Measurements from ENCODE around the gene MYDGF. TPM values are rescaled to one million over a fixed set of nuclear protein-coding genes. Genes with fewer than 3 reads are reported as not detected.

The MYDGF gene
- total and polyA plus RNA-seq, 9 of the 15 experiments (the other 6 are each of a cell fraction or from before 2014, with no cell fraction given) = 4.2 to 141 (median 82.1) TPM

DNA sequence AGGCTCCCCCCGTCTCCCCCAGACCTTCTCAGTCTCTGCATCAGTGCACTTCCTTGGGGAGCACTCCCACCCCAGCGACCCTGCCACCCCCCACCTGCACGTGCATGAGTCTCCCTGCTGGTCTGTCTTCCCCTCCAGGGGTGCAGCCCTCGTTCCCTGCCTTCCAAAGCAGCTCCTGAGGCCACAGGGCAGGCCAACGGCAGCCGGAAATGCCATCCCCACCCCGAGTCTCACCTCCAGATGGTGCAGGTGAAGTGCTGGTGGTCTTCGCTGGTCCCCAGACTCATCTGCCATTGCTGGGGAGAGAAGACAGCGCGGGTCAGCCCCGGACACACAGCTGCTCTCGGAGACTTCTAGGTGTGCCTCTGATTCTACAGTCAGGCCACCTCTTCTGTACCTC, 5.5 kb downstream of the MYDGF start (continued):
- TF ChIP-seq, protein P1, sequence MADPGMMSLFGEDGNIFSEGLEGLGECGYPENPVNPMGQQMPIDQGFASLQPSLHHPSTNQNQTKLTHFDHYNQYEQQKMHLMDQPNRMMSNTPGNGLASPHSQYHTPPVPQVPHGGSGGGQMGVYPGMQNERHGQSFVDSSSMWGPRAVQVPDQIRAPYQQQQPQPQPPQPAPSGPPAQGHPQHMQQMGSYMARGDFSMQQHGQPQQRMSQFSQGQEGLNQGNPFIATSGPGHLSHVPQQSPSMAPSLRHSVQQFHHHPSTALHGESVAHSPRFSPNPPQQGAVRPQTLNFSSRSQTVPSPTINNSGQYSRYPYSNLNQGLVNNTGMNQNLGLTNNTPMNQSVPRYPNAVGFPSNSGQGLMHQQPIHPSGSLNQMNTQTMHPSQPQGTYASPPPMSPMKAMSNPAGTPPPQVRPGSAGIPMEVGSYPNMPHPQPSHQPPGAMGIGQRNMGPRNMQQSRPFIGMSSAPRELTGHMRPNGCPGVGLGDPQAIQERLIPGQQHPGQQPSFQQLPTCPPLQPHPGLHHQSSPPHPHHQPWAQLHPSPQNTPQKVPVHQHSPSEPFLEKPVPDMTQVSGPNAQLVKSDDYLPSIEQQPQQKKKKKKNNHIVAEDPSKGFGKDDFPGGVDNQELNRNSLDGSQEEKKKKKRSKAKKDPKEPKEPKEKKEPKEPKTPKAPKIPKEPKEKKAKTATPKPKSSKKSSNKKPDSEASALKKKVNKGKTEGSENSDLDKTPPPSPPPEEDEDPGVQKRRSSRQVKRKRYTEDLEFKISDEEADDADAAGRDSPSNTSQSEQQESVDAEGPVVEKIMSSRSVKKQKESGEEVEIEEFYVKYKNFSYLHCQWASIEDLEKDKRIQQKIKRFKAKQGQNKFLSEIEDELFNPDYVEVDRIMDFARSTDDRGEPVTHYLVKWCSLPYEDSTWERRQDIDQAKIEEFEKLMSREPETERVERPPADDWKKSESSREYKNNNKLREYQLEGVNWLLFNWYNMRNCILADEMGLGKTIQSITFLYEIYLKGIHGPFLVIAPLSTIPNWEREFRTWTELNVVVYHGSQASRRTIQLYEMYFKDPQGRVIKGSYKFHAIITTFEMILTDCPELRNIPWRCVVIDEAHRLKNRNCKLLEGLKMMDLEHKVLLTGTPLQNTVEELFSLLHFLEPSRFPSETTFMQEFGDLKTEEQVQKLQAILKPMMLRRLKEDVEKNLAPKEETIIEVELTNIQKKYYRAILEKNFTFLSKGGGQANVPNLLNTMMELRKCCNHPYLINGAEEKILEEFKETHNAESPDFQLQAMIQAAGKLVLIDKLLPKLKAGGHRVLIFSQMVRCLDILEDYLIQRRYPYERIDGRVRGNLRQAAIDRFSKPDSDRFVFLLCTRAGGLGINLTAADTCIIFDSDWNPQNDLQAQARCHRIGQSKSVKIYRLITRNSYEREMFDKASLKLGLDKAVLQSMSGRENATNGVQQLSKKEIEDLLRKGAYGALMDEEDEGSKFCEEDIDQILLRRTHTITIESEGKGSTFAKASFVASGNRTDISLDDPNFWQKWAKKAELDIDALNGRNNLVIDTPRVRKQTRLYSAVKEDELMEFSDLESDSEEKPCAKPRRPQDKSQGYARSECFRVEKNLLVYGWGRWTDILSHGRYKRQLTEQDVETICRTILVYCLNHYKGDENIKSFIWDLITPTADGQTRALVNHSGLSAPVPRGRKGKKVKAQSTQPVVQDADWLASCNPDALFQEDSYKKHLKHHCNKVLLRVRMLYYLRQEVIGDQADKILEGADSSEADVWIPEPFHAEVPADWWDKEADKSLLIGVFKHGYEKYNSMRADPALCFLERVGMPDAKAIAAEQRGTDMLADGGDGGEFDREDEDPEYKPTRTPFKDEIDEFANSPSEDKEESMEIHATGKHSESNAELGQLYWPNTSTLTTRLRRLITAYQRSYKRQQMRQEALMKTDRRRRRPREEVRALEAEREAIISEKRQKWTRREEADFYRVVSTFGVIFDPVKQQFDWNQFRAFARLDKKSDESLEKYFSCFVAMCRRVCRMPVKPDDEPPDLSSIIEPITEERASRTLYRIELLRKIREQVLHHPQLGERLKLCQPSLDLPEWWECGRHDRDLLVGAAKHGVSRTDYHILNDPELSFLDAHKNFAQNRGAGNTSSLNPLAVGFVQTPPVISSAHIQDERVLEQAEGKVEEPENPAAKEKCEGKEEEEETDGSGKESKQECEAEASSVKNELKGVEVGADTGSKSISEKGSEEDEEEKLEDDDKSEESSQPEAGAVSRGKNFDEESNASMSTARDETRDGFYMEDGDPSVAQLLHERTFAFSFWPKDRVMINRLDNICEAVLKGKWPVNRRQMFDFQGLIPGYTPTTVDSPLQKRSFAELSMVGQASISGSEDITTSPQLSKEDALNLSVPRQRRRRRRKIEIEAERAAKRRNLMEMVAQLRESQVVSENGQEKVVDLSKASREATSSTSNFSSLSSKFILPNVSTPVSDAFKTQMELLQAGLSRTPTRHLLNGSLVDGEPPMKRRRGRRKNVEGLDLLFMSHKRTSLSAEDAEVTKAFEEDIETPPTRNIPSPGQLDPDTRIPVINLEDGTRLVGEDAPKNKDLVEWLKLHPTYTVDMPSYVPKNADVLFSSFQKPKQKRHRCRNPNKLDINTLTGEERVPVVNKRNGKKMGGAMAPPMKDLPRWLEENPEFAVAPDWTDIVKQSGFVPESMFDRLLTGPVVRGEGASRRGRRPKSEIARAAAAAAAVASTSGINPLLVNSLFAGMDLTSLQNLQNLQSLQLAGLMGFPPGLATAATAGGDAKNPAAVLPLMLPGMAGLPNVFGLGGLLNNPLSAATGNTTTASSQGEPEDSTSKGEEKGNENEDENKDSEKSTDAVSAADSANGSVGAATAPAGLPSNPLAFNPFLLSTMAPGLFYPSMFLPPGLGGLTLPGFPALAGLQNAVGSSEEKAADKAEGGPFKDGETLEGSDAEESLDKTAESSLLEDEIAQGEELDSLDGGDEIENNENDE (IDR thresholded peaks at IDR 0.05; ENCODE audit: low read depth, low read length) = no peak
- TF ChIP-seq CHD4 (IDR thresholded peaks at IDR 0.05; ENCODE audit: insufficient read depth, insufficient replicate concordance, low read depth, low read length, poor library complexity, severe bottlenecking) (no peak), ELF4 (CRISPR knock-in tag; IDR thresholded peaks at IDR 0.05) (no peak), HMGXB4 (CRISPR knock-in tag; IDR thresholded peaks at IDR 0.05) (no peak), KLF6 (CRISPR knock-in tag; IDR thresholded peaks at IDR 0.05; ENCODE audit: borderline replicate concordance) (no peak), EGR1 (conservative IDR thresholded peaks at IDR 0.05) (no peak), ZNF696 (CRISPR knock-in tag; conservative IDR thresholded peaks at IDR 0.05) (no peak)

Data from K562 (cell line).